Activated CD8-positive, alpha-beta memory T cell treated with anti-CD3 and anti-CD28 coated beads for 48 hours (primary cell): Measurements from ENCODE around the gene PREX1.

ENCODE experiments used
- DNase-seq, 3 experiments: peaks; one replicate each; pipeline ENCODE4 v3.0.0-alpha.2; 2020; ENCODE audit warnings: low read depth in 2 of 3, low spot score in 2 of 3

PREX1 gene

GRCh38 chr20:48797275-48797825, 30.4 kb downstream of the PREX1 start:
- DNase-seq: no peak

GRCh38 chr20:48795732-48796131, 32.1 kb downstream of the PREX1 start:
- DNase-seq: no peak

GRCh38 chr20:48794816-48795457, 32.9 kb downstream of the PREX1 start:
- no peak for DNase-seq

GRCh38 chr20:48794360-48794759, 33.4 kb downstream of the PREX1 start:
- DNase-seq: no peak

GRCh38 chr20:48793776-48794175, 34.0 kb downstream of the PREX1 start:
- DNase-seq: no peak

GRCh38 chr20:48791666-48792071, 36.1 kb downstream of the PREX1 start:
- DNase-seq: no peak

GRCh38 chr20:48791014-48791413, 36.8 kb downstream of the PREX1 start:
- DNase-seq: no peak

- no peak for DNase-seq
These were observed 37.3 kb downstream of the PREX1 start for GRCh38 chr20:48790473-48791003.

GRCh38 chr20:48789781-48790472, 37.9 kb downstream of the PREX1 start:
- DNase-seq: no peak

GRCh38 chr20:48789185-48789668, 38.6 kb downstream of the PREX1 start:
- DNase-seq: no peak

- DNase-seq: no peak
These were observed 39.2 kb downstream of the PREX1 start for GRCh38 chr20:48788486-48789072.

GRCh38 chr20:48787861-48788375, 39.9 kb downstream of the PREX1 start:
- DNase-seq: no peak

- no peak for DNase-seq
These were observed 40.7 kb downstream of the PREX1 start for GRCh38 chr20:48786951-48787705.

- no peak for DNase-seq
These were observed 42.0 kb downstream of the PREX1 start for GRCh38 chr20:48785801-48786200.

GRCh38 chr20:48785256-48785655, 42.5 kb downstream of the PREX1 start:
- DNase-seq: no peak

GRCh38 chr20:48784273-48784641, 43.5 kb downstream of the PREX1 start:
- DNase-seq: no peak

- DNase-seq: no peak
These were observed 44.1 kb downstream of the PREX1 start for GRCh38 chr20:48783533-48784272.

- DNase-seq: no peak
These were observed 44.9 kb downstream of the PREX1 start for GRCh38 chr20:48782901-48783308.

GRCh38 chr20:48782053-48782452, 45.7 kb downstream of the PREX1 start:
- no peak for DNase-seq

- no peak for DNase-seq
These were observed 46.2 kb downstream of the PREX1 start for GRCh38 chr20:48781634-48782033.
